GM23338 (cell line): ENCODE data around the gene MLST8. TPM values are rescaled to one million over a fixed set of nuclear protein-coding genes. Genes with fewer than 3 reads are reported as not detected.

Source experiments
- ATAC-seq: fragments of 200-7000 bp; cut with Tn5 transposase; 3 replicates; pipeline ENCODE4 v1.9.1; 2020
- DNase-seq: peaks from one replicate; pipeline ENCODE4 v3.0.0-alpha.2; 2015; ENCODE audit warnings: low spot score
- H2AFZ ChIP-seq: fragments of 200-600 bp; sonication (generic); 2 replicates; pipeline ENCODE4 v1.8.0; 2016; ENCODE audit warnings: antibody characterized with exemption, mild to moderate bottlenecking, moderate library complexity
- H3F3A ChIP-seq: fragments of 200-600 bp; sonication (generic); replicated peaks from 2 replicates; pipeline ENCODE4 v1.8.0; 2017; ENCODE audit warnings: antibody characterized with exemption, mixed run types, low read depth
- H3K27ac ChIP-seq: fragments of 200-600 bp; sonication (generic); 2 replicates; pipeline ENCODE4 v1.6.1; 2016; ENCODE audit warnings: low read depth
- H3K27me3 ChIP-seq: fragments of 200-600 bp; sonication (generic); 2 replicates; pipeline ENCODE4 v1.8.0; 2016; ENCODE audit warnings: mild to moderate bottlenecking, mixed run types, moderate library complexity; ENCODE audit not compliant: insufficient read depth
- H3K36me3 ChIP-seq: fragments of 200-600 bp; sonication (generic); 2 replicates; pipeline ENCODE4 v1.8.0; 2016; ENCODE audit warnings: mild to moderate bottlenecking; ENCODE audit not compliant: insufficient read depth
- H3K4me1 ChIP-seq: fragments of 200-600 bp; sonication (generic); 2 replicates; pipeline ENCODE4 v1.8.0; 2016; ENCODE audit warnings: mild to moderate bottlenecking, moderate library complexity; ENCODE audit not compliant: insufficient read depth
- H3K4me2 ChIP-seq: fragments of 200-600 bp; sonication (generic); 2 replicates; pipeline ENCODE4 v1.7.1; 2017; ENCODE audit warnings: mixed run types
- H3K4me3 ChIP-seq: fragments of 200-600 bp; sonication (generic); 2 replicates; pipeline ENCODE4 v1.6.1; 2016; ENCODE audit warnings: mixed run types
- H3K79me2 ChIP-seq: fragments of 200-600 bp; sonication (generic); replicated peaks from 2 replicates; pipeline ENCODE4 v1.8.0; 2017; ENCODE audit warnings: mild to moderate bottlenecking; ENCODE audit not compliant: insufficient read depth
- H3K9me2 ChIP-seq: fragments of 200-600 bp; sonication (generic); 2 replicates; pipeline ENCODE4 v1.8.0; 2017; ENCODE audit not compliant: insufficient read depth
- H4K20me1 ChIP-seq: fragments of 200-600 bp; sonication (generic); replicated peaks from 2 replicates; pipeline ENCODE4 v1.8.0; 2017; ENCODE audit warnings: mild to moderate bottlenecking; ENCODE audit not compliant: insufficient read depth
- H3K27ac Mint-ChIP-seq: 2 replicates; pipeline ENCODE4 v1.8.0; 2020; ENCODE audit warnings: inconsistent platforms, mild to moderate bottlenecking, moderate library complexity, mixed read lengths
- H3K27me3 Mint-ChIP-seq: 3 replicates; pipeline ENCODE4 v1.8.0; 2022; ENCODE audit warnings: low read depth, mild to moderate bottlenecking, moderate library complexity, mixed read lengths, inconsistent platforms; ENCODE audit not compliant: insufficient read depth, poor library complexity
- H3K36me3 Mint-ChIP-seq: 3 replicates; pipeline ENCODE4 v1.8.0; 2021; ENCODE audit warnings: low read depth, mild to moderate bottlenecking, inconsistent platforms, moderate library complexity, mixed read lengths
- H3K4me1 Mint-ChIP-seq: 3 replicates; pipeline ENCODE4 v1.8.0; 2020; ENCODE audit warnings: mild to moderate bottlenecking, inconsistent platforms, mixed read lengths
- H3K4me3 Mint-ChIP-seq: 3 replicates; pipeline ENCODE4 v1.8.0; 2021; ENCODE audit warnings: moderate library complexity, mild to moderate bottlenecking, inconsistent platforms, mixed read lengths
- H3K9me3 Mint-ChIP-seq: 3 replicates; pipeline ENCODE4 v1.8.0; 2020; ENCODE audit warnings: moderate library complexity, mild to moderate bottlenecking, inconsistent platforms, mixed read lengths
- CREB1 ChIP-seq: fragments of 250-450 bp; sonication (Bioruptor Pico); IDR thresholded peaks from 2 replicates; pipeline ENCODE4 v1.5.0; 2020; ENCODE audit warnings: low read depth, mild to moderate bottlenecking, moderate library complexity
- EZH2 ChIP-seq: fragments of 200-600 bp; sonication (generic); IDR thresholded peaks from one replicate; pipeline ENCODE4 v1.8.0; 2017; ENCODE audit warnings: antibody characterized with exemption, mild to moderate bottlenecking, low read depth; ENCODE audit not compliant: unreplicated experiment
- EZH2phosphoT487 ChIP-seq: fragments of 200-600 bp; sonication (generic); IDR thresholded peaks from one replicate; pipeline ENCODE4 v1.8.1; 2018; ENCODE audit warnings: antibody characterized with exemption; ENCODE audit not compliant: unreplicated experiment
- JUNB ChIP-seq: IDR thresholded peaks from one replicate; pipeline ENCODE4 v1.6.1; 2016; ENCODE audit warnings: antibody characterized with exemption; ENCODE audit not compliant: unreplicated experiment
- NANOG ChIP-seq: IDR thresholded peaks from 2 replicates; pipeline ENCODE4 v1.6.1; 2016; ENCODE audit warnings: antibody characterized with exemption, borderline replicate concordance
- POLR2AphosphoS5 ChIP-seq: IDR thresholded peaks from 2 replicates; pipeline ENCODE4 v1.6.1; 2016; ENCODE audit warnings: antibody characterized with exemption, low read depth
- ZNF114 ChIP-seq: fragments of 250-450 bp; sonication (Bioruptor Pico); IDR thresholded peaks from 2 replicates; pipeline ENCODE4 v1.5.0; 2020; ENCODE audit warnings: mild to moderate bottlenecking, moderate library complexity
- ZNF331 ChIP-seq: fragments of 250-450 bp; sonication (Bioruptor Pico); IDR thresholded peaks from 2 replicates; pipeline ENCODE4 v1.5.0; 2020; ENCODE audit warnings: low read depth, mild to moderate bottlenecking, moderate library complexity
- polyA plus RNA-seq: library from polyadenylated mRNA; unstranded; fragments of >200 nt; fragmentation: Nextera tagmentation; extraction: Ambion mirVana; gene quantifications from 2 replicates; pipeline ENCODE4 v1.2.1, GENCODE V29; 2016
- total RNA-seq: library from RNA; depleted of rRNA; stranded (reverse); fragments of >200 nt; shearing (Covaris generic); gene quantifications from 2 replicates; pipeline ENCODE4 v1.2.3, GENCODE V29; 2014
- TF ChIP-seq, protein P1 (sequence below): IDR thresholded peaks from 2 replicates; pipeline ENCODE4 v1.6.1; 2016; ENCODE audit warnings: antibody characterized with exemption
- TF ChIP-seq, protein P2 (sequence below): IDR thresholded peaks from one replicate; pipeline ENCODE4 v1.6.1; 2018; ENCODE audit warnings: antibody characterized with exemption; ENCODE audit not compliant: unreplicated experiment

MLST8 gene
- total and polyA plus RNA-seq, 2 experiments from 2014 or later, result 58.8 to 138 TPM

DNA sequence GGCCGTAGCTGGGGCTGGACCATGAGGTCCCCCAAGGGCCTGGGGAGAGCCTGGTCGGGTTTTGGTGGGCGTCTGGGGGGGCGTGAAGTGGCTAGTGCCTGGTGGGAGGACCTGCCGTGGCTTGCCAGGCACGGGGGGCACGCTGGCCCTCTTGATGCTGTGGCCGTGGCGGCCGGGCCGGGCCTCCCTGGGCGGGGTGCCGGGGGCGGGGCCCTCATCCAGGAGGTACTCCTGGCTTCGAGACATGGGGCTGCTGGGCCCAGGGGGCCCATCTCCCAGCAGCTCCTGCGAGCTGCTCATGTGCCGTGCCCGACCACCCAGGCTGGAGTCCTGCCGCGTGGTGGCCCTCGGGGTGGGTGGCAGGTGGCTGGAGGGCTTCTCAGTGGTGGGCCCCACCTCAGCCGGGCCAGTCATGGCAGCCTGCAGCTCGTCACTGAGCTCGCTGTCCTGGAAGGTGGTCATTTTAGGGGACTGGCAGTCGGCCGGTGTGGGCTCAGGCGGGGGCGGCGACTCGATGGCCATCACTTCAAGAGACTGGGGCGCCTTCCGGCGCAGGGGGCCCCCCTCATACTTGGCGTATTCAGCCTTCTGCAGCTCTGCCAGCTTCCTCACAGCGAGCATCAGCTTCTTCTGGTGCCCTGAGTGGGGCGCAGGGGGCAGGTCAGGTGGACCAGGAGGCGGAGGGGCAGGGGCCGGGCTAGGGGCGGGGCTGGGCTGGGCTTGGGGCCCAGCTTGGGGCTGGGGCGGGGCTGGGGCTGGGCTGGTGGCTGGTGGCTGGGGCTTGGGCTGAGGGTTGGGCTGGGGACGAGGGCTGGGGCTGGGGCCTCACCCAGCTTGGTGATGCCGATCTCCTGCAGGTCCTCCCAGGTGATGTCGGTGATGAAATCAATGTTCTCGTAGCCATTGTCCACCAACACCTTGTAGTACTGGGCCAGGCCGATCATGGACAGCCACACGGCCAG, 24.0 kb upstream of the MLST8 start:
- Histone ChIP-seq H3K4me1 (no peaks in the 10 kb centered on the region), H3K27ac (no peak overlapping the region), H4K20me1 (no peaks in the 10 kb centered on the region; the same call in 1 of the 2 replicates), H3K36me3 (no peaks in the 10 kb centered on the region), H3K79me2 (no peaks in the 10 kb centered on the region), H3K4me3 (no peak overlapping the region), H3F3A (0 out of 2 replicates have a peak, but pooled peaks cover 10% of the 10 kb centered on the region), H3K27me3 (no peaks in the 10 kb centered on the region), H3K4me2 (no peak overlapping the region), H3K9me2 (no peaks in the 10 kb centered on the region), H2AFZ (no peak overlapping the region)
- no peaks in the 10 kb centered on the region for H3K9me3 Mint-ChIP-seq
- peak; percentile 51 for DNase-seq
- peaks cover 5% of the 10 kb centered on the region for H3K36me3 Mint-ChIP-seq
- no peak for TF ChIP-seq EZH2phosphoT487
- TF ChIP-seq POLR2AphosphoS5, result no peak
- TF ChIP-seq, protein P1, sequence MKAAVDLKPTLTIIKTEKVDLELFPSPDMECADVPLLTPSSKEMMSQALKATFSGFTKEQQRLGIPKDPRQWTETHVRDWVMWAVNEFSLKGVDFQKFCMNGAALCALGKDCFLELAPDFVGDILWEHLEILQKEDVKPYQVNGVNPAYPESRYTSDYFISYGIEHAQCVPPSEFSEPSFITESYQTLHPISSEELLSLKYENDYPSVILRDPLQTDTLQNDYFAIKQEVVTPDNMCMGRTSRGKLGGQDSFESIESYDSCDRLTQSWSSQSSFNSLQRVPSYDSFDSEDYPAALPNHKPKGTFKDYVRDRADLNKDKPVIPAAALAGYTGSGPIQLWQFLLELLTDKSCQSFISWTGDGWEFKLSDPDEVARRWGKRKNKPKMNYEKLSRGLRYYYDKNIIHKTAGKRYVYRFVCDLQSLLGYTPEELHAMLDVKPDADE, result no peak
- TF ChIP-seq, protein P2, sequence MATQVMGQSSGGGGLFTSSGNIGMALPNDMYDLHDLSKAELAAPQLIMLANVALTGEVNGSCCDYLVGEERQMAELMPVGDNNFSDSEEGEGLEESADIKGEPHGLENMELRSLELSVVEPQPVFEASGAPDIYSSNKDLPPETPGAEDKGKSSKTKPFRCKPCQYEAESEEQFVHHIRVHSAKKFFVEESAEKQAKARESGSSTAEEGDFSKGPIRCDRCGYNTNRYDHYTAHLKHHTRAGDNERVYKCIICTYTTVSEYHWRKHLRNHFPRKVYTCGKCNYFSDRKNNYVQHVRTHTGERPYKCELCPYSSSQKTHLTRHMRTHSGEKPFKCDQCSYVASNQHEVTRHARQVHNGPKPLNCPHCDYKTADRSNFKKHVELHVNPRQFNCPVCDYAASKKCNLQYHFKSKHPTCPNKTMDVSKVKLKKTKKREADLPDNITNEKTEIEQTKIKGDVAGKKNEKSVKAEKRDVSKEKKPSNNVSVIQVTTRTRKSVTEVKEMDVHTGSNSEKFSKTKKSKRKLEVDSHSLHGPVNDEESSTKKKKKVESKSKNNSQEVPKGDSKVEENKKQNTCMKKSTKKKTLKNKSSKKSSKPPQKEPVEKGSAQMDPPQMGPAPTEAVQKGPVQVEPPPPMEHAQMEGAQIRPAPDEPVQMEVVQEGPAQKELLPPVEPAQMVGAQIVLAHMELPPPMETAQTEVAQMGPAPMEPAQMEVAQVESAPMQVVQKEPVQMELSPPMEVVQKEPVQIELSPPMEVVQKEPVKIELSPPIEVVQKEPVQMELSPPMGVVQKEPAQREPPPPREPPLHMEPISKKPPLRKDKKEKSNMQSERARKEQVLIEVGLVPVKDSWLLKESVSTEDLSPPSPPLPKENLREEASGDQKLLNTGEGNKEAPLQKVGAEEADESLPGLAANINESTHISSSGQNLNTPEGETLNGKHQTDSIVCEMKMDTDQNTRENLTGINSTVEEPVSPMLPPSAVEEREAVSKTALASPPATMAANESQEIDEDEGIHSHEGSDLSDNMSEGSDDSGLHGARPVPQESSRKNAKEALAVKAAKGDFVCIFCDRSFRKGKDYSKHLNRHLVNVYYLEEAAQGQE, result no peak
- no peak for TF ChIP-seq NANOG
- TF ChIP-seq JUNB, result no peak
- TF ChIP-seq ZNF331, result no peak
- no peak for TF ChIP-seq CREB1 (CRISPR knock-in tag)
- TF ChIP-seq EZH2, result no peak
- ATAC-seq, result peak; percentile 38
- H3K4me1 Mint-ChIP-seq, result peaks cover 6% of the 10 kb centered on the region
- H3K4me3 Mint-ChIP-seq, result no peak overlapping the region
- no peak overlapping the region for H3K27ac Mint-ChIP-seq
- peaks cover 21% of the 10 kb centered on the region for H3K27me3 Mint-ChIP-seq

DNA sequence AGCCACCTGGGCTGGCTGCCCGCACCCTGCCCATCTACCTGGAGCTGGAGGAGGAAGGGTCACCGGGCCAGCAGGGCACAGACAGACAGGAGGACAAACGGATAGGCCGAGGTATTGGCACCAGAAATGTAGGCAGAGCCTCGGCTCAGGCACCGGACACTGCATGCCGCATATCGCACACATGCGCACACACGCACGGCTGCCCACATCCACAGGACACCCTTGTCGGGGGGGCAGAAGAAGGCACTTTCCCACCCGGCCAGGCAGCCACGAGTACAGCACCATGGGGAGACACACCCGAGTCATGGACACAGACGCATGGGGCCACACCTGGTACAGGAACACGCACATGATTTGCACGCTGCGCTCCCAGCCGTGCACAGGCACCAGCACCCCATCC, 23.3 kb upstream of the MLST8 start:
- no peaks in the 10 kb centered on the region for H3K4me1 ChIP-seq
- ATAC-seq (no peak), DNase-seq (no peak)
- Mint-ChIP-seq H3K4me1 (peaks cover 6% of the 10 kb centered on the region), H3K27ac (no peak overlapping the region), H3K36me3 (peaks cover 5% of the 10 kb centered on the region), H3K9me3 (no peaks in the 10 kb centered on the region), H3K4me3 (no peak overlapping the region; the same call in 2 of the 3 replicates), H3K27me3 (peaks cover 22% of the 10 kb centered on the region)
- H3K4me2 ChIP-seq, result no peak overlapping the region
- no peaks in the 10 kb centered on the region for H3K36me3 ChIP-seq
- H3K27me3 ChIP-seq, result no peaks in the 10 kb centered on the region
- H2AFZ ChIP-seq, result no peak overlapping the region
- H3K27ac ChIP-seq, result no peak overlapping the region
- H3K4me3 ChIP-seq, result no peak overlapping the region
- H3K9me2 ChIP-seq, result no peaks in the 10 kb centered on the region
- no peaks in the 10 kb centered on the region; the same call in 1 of the 2 replicates for H4K20me1 ChIP-seq
- H3F3A ChIP-seq, result 0 out of 2 replicates have a peak, but pooled peaks cover 8% of the 10 kb centered on the region
- H3K79me2 ChIP-seq, result no peaks in the 10 kb centered on the region
- TF ChIP-seq, protein P1, result no peak
- no peak for TF ChIP-seq ZNF114 (CRISPR knock-in tag)
